DND-41 (cell line): ENCODE results near the gene RANBP17.
"Not testable (repeated sequence)": the region's sequence is repeated elsewhere in the genome, so short reads cannot be mapped to it uniquely, and the experiment has no call there.

ENCODE experiments used
- ATAC-seq: fragments of 200-7000 bp; cut with Tn5 transposase; 3 replicates; pipeline ENCODE4 v1.9.1; 2021; ENCODE audit warnings: low read depth; ENCODE audit not compliant: insufficient read depth
- DNase-seq: peaks from one replicate; pipeline ENCODE4 v3.0.0-alpha.2; 2020
- H2AFZ ChIP-seq: 2 replicates; pipeline ENCODE4 v1.6.0; 2012; ENCODE audit warnings: low read depth, low read length
- H3K27ac ChIP-seq: 2 replicates; pipeline ENCODE4 v1.5.1; 2012; ENCODE audit warnings: low read length, inconsistent platforms
- H3K27me3 ChIP-seq: fragments of 200-600 bp; sonication (generic); 2 replicates; pipeline ENCODE4 v1.6.0; 2012; ENCODE audit warnings: low read length, mild to moderate bottlenecking, inconsistent platforms; ENCODE audit not compliant: insufficient read depth, poor library complexity
- H3K36me3 ChIP-seq: 2 replicates; pipeline ENCODE4 v1.5.1; 2012; ENCODE audit warnings: low read length, inconsistent platforms; ENCODE audit not compliant: insufficient read depth
- H3K4me1 ChIP-seq: 2 replicates; pipeline ENCODE4 v1.5.1; 2012; ENCODE audit warnings: mild to moderate bottlenecking, low read length; ENCODE audit not compliant: insufficient read depth
- H3K4me2 ChIP-seq: 2 replicates; pipeline ENCODE4 v1.6.0; 2012; ENCODE audit warnings: mild to moderate bottlenecking, moderate library complexity, low read length, inconsistent platforms; ENCODE audit not compliant: insufficient read depth
- H3K4me3 ChIP-seq, 2 experiments: fragments of 200-600 bp in 1 of 2; shearing (Covaris generic) in 1 of 2; 2 replicates each; pipeline ENCODE4 v1.5.1; 2012 to 2016; ENCODE audit warnings: inconsistent platforms in 2 of 2, low read length in 2 of 2, mild to moderate bottlenecking in 2 of 2, low read depth in 1 of 2, moderate library complexity in 1 of 2
- H3K79me2 ChIP-seq: 2 replicates; pipeline ENCODE4 v1.6.0; 2012; ENCODE audit warnings: low read length, inconsistent platforms; ENCODE audit not compliant: insufficient read depth
- H3K9ac ChIP-seq: 2 replicates; pipeline ENCODE4 v1.6.0; 2012; ENCODE audit warnings: low read depth, mild to moderate bottlenecking, inconsistent platforms, low read length, moderate library complexity
- H3K9me3 ChIP-seq: 2 replicates; pipeline ENCODE4 v1.5.1; 2012; ENCODE audit warnings: low read length, moderate library complexity, mild to moderate bottlenecking, inconsistent platforms; ENCODE audit not compliant: insufficient read depth, severe bottlenecking
- H4K20me1 ChIP-seq: 2 replicates; pipeline ENCODE4 v1.6.0; 2012; ENCODE audit warnings: low read length; ENCODE audit not compliant: insufficient read depth
- CTCF ChIP-seq: IDR thresholded peaks from 2 replicates; pipeline ENCODE4 v1.5.1; 2012; ENCODE audit warnings: borderline replicate concordance, low read length, moderate library complexity, mild to moderate bottlenecking; ENCODE audit not compliant: poor library complexity, severe bottlenecking; ENCODE audit errors: extremely low read depth
- EZH2 ChIP-seq: IDR thresholded peaks from 3 replicates; pipeline ENCODE4 v1.6.1; 2012; ENCODE audit warnings: borderline replicate concordance, low read depth, mild to moderate bottlenecking, moderate library complexity, low read length, inconsistent platforms; ENCODE audit not compliant: severe bottlenecking

RANBP17 gene

GRCh38 chr5:170945275-170945674, 83.5 kb downstream of the RANBP17 start:
- Histone ChIP-seq H3K27me3 (no peaks in the 10 kb centered on the region), H3K4me3 (no peak overlapping the region), H3K36me3 (no peaks in the 10 kb centered on the region), H3K4me1 (no peaks in the 10 kb centered on the region), H2AFZ (no peak overlapping the region), H3K79me2 (no peaks in the 10 kb centered on the region), H4K20me1 (no peaks in the 10 kb centered on the region), H3K27ac (no peak overlapping the region), H3K9ac (no peak overlapping the region), H3K4me2 (no peak overlapping the region), H3K9me3 (no peaks in the 10 kb centered on the region)
- no peak for DNase-seq
- ATAC-seq, result no peak
- TF ChIP-seq CTCF (no peak), EZH2 (no peak)

DNA sequence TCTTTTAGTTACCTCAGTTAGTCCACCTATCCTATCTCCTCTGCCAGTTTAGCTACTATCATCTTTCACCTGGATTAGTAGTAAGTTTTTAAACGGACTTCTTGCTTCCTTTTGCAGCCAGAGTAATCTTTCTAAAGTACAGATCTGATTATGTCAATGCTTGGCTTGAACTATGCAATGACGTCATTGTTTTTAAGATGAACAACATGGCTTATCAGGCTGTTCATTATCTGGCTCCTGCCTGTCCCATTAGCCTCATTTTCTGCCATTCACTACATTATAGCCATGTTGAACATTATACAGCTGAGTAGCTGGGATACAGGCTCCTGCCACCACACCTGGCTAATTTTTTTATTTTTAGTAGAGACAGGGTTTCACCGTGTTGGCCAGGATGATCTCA, 98.7 kb downstream of the RANBP17 start:
- Histone ChIP-seq H3K4me2 (no peak overlapping the region), H3K9me3 (no peaks in the 10 kb centered on the region), H2AFZ (no peak overlapping the region), H3K27ac (no peak overlapping the region), H3K4me3 (no peak overlapping the region), H3K9ac (no peak overlapping the region), H4K20me1 (no peaks in the 10 kb centered on the region), H3K36me3 (no peaks in the 10 kb centered on the region), H3K27me3 (no peaks in the 10 kb centered on the region), H3K79me2 (no peaks in the 10 kb centered on the region), H3K4me1 (no peaks in the 10 kb centered on the region)
- DNase-seq, result no peak
- TF ChIP-seq EZH2 (no peak), CTCF (no peak)
- no peak for ATAC-seq

DNA sequence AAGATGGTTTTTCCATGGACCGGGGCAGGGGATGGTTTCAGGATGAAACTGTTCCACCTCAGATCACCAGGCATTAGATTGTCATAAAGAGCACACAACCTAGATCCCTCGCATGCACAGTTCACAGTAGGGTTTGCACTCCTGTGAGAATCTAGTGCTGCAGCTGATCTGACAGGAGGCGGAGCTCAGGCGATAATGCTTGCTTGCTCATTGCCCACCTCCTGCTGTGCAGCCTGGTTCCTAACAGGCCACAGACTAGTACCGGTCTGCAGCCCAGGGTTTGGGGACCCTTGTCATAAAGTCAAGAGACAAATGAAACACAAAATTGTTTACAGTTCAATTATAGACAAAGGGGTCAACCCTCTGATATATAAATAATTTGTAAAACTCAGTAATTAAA, 101.7 kb downstream of the RANBP17 start:
- DNase-seq (no peak), ATAC-seq (no peak)
- Histone ChIP-seq H3K27ac (no peak overlapping the region), H3K36me3 (no peaks in the 10 kb centered on the region), H3K4me1 (no peaks in the 10 kb centered on the region), H3K27me3 (no peaks in the 10 kb centered on the region), H2AFZ (no peak overlapping the region), H3K9me3 (no peaks in the 10 kb centered on the region), H3K79me2 (no peaks in the 10 kb centered on the region), H3K9ac (no peak overlapping the region), H3K4me3 (no peak overlapping the region), H4K20me1 (no peaks in the 10 kb centered on the region), H3K4me2 (no peak overlapping the region)
- no peak for TF ChIP-seq EZH2
- TF ChIP-seq CTCF, result no peak

DNA sequence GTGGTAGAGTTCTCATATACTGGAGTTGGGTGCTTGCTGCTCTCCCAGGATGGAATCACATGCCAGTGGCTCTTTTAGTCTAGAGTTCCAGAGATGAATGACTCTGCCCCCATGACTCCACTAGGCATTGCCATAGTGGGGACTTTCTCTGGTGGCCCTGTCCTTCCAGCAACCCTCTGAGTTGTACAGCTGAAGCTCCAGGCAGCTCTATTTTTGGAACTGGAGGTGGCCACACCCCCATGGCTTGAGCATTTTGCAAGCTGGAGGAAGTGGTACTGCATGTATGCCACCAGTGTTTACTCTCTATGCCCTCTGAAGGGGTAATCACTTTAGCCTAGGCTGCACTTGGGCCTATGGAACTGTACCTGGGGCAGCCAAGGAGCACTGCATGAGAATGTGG, 112.6 kb downstream of the RANBP17 start:
- H3K27ac ChIP-seq, result no peak overlapping the region
- no peaks in the 10 kb centered on the region for H3K79me2 ChIP-seq
- H3K4me1 ChIP-seq, result no peaks in the 10 kb centered on the region
- ATAC-seq (no peak), DNase-seq (no peak)
- H2AFZ ChIP-seq, result no peak overlapping the region
- no peak for TF ChIP-seq EZH2
- no peak for TF ChIP-seq CTCF
- H4K20me1 ChIP-seq, result no peaks in the 10 kb centered on the region
- H3K27me3 ChIP-seq, result no peaks in the 10 kb centered on the region
- H3K36me3 ChIP-seq, result no peaks in the 10 kb centered on the region
- H3K9ac ChIP-seq, result no peak overlapping the region
- H3K4me2 ChIP-seq, result no peak overlapping the region
- no peaks in the 10 kb centered on the region for H3K9me3 ChIP-seq
- H3K4me3 ChIP-seq, result no peak overlapping the region

- not testable (repeated sequence) for ATAC-seq, H2AFZ ChIP-seq, H3K27ac ChIP-seq, H3K27me3 ChIP-seq, H3K36me3 ChIP-seq, H3K9ac ChIP-seq, DNase-seq, H3K4me1 ChIP-seq, H3K4me3 ChIP-seq, H3K9me3 ChIP-seq, H3K4me2 ChIP-seq, H3K79me2 ChIP-seq, H4K20me1 ChIP-seq
These were observed 118.4 kb downstream of the RANBP17 start for GRCh38 chr5:170980261-170980660.
